GM18520 (cell line): ENCODE data around the gene ANAPC4.

ENCODE experiments used
- ATAC-seq: cut with Tn5 transposase; IDR thresholded peaks from one replicate; pipeline ENCODE4 v1.9.1; 2021; ENCODE audit not compliant: unreplicated experiment

Gene ANAPC4

GRCh38 chr4:25430630-25431029, 53.6 kb downstream of the ANAPC4 start:
- ATAC-seq: no peak

- no peak for ATAC-seq
Observed at GRCh38 chr4:25433966-25434827, 57.1 kb downstream of the ANAPC4 start.

GRCh38 chr4:25437926-25438325, 60.9 kb downstream of the ANAPC4 start:
- ATAC-seq: no peak

GRCh38 chr4:25439918-25440477, 62.9 kb downstream of the ANAPC4 start:
- ATAC-seq: no peak

GRCh38 chr4:25440478-25441030, 63.5 kb downstream of the ANAPC4 start:
- no peak for ATAC-seq

- no peak for ATAC-seq
Observed at GRCh38 chr4:25441519-25442117, 64.6 kb downstream of the ANAPC4 start.

GRCh38 chr4:25442863-25443307, 65.8 kb downstream of the ANAPC4 start:
- ATAC-seq: no peak

- no peak for ATAC-seq
Observed at GRCh38 chr4:25443851-25444250, 66.8 kb downstream of the ANAPC4 start.

- ATAC-seq: no peak
Observed at GRCh38 chr4:25446611-25447010, 69.5 kb downstream of the ANAPC4 start.

GRCh38 chr4:25448379-25449109, 71.5 kb downstream of the ANAPC4 start:
- no peak for ATAC-seq

GRCh38 chr4:25449270-25449669, 72.2 kb downstream of the ANAPC4 start:
- ATAC-seq: no peak

GRCh38 chr4:25449688-25450087, 72.6 kb downstream of the ANAPC4 start:
- ATAC-seq: no peak

- no peak for ATAC-seq
Observed at GRCh38 chr4:25450491-25450901, 73.4 kb downstream of the ANAPC4 start.

- no peak for ATAC-seq
Observed at GRCh38 chr4:25451676-25452075, 74.6 kb downstream of the ANAPC4 start.

- no peak for ATAC-seq
Observed at GRCh38 chr4:25452081-25452480, 75.0 kb downstream of the ANAPC4 start.

GRCh38 chr4:25454476-25454875, 77.4 kb downstream of the ANAPC4 start:
- ATAC-seq: no peak

- ATAC-seq: no peak
Observed at GRCh38 chr4:25457053-25457715, 80.1 kb downstream of the ANAPC4 start.

GRCh38 chr4:25466966-25467697, 90.1 kb downstream of the ANAPC4 start:
- no peak for ATAC-seq

- no peak for ATAC-seq
Observed at GRCh38 chr4:25467843-25468242, 90.8 kb downstream of the ANAPC4 start.
